Activated naive CD4-positive, alpha-beta T cell treated with Interleukin-2 at 50 U/mL for 16 hours (primary cell): ENCODE results near the gene USP33.
"Not testable (repeated sequence)": the region's sequence is repeated elsewhere in the genome, so short reads cannot be mapped to it uniquely, and the experiment has no call there.

Experiments
- DNase-seq: peaks from one replicate; pipeline ENCODE4 v3.0.0-alpha.2; 2020

Gene USP33

DNA sequence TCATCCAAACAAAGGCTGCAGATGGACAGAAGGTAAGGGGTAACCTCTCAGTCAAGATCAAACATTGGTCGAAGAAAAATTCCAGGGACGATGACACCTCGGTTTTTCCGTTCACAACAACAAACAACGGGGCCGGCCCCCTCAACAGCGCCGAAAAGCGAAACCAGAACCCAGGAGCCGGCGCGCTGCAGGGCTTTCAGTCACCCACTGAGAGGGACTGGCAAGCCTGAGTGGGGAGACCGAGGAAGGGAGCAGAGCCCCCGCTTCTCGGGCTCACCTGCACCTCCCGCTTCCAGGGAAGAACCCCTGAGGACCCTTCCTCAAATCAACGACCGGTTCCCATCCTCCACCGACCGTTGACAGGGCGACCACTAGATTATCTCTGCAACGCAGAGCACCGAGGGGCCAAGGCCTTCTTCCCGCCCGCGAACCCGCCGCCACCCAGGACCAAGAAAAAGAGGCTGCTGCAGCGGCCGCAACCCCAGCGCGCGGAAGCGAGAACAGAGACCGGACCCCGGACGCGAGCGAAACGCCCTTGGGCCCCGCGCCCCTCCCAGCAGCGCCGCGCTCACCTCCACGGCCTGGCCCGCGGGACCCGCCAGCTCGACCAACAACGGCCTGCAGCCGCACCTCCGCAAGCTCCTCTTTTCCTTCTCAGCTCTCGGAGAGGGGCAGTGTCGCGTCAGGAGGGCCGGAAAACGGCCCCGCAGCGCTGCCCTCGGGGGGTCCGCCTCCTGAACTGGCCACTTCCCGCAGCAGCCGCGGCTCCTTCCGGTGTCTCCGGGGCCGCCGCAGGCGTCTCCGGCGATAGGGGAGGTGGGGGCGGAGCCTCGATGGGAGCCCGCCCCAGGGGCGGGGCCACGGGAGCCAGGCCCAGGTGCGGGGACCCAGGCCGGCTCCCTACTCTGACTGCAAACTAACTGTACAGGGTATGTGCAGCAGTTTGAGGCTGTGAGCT is at the start of gene USP33:
USP33 (minus strand) TSS at position 782 of the 958 bp plus-strand sequence. CDS start 18,155 bp downstream, outside the sequence.
- DNase-seq = peak; percentile 91

- no peak for DNase-seq
These were observed 43.7 kb upstream of the USP33 start for GRCh38 chr1:77803371-77803770.

GRCh38 chr1:77802026-77802425 is 42.4 kb upstream of the USP33 start:
- DNase-seq = no peak

DNA sequence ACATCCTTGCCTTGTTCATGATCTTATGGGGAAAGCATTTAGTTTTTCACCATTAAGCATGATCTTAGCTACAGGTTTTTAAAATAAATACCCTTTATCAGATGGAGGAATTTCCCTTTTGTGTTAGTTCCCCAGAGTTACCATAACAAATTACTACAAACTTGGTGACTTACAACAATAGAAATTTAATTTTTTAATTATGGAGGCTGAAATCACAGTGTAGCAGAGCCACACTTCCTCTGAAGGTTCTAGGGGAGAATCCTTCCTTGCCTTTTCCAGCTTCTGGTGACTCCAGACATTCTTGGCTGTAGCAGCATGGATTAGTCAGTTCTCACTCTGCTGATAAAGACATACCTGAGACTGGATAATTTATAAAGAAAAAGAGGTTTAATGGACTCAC is 38.3 kb upstream of the USP33 start:
- DNase-seq = no peak

GRCh38 chr1:77796695-77797405 is 37.2 kb upstream of the USP33 start:
- no peak for DNase-seq

DNA sequence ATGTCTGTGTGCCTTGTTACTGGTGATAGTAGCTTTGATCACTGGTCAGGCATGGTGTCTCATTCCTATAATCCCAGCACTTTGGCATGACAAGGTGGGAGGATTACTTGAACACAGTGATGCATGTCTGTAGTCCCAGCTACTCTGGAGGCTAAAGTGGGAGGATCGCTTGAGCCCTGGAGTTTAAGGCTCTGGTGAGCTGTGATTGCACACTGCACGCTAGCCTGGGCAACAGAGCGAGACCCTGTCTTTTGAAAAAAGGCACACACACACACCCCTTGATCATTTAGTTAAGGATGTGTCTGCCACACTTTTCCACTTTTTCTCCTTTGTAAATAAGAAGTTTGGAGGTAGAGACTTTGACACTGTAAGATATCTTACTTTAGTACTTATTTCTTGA is 34.9 kb upstream of the USP33 start:
- DNase-seq = no peak

DNA sequence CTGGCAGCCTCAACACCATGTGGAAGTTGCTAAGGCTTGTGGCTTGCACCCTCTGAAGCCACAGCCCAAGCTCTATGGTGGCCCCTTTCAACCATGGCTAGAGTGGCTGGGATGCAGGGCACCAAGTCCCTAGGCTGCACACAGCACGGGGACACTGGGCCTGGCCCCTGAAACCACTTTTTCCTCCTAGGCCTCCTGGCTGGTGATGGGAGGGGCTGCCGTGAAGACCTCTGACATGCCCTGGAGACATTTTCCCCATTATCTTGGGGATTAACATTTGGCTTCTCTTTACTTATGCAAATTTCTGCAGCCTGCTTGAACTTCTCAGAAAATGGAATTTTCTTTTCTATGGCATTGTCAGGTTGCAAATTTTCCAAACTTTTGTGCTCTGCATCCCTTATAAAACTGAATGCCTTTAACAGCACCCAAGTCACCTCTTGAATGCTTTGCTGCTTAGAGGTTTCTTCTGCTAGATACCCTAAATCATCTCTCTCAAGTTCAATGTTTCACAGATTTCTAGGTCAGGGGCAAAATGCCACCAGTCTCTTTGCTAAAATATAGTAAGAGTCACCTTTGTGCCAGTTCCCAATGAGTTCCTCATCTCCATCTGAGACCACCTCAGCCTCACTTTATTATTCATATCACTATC is 26.6 kb upstream of the USP33 start:
- not testable (repeated sequence) for DNase-seq

GRCh38 chr1:77783141-77783540 is 23.5 kb upstream of the USP33 start:
- DNase-seq = no peak

DNA sequence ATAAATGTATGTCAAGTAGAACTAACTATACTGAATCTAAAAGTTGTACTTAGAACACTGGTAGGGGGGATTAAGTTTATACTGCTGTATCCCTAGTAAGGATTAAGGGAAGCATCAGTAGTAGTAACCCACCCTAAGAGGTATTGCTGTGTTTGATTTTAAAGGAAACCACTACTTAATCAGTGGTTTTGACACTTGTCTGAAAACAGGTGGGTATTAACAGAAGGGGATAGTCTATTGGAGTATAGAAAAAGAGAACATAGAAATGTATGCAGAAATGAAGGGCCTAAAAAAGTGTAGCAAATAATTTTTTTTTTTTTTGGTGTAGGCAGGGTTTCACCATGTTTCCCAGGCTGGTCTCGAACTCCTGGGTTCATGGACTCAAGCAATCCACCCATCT is 22.0 kb upstream of the USP33 start:
- DNase-seq = no peak

DNA sequence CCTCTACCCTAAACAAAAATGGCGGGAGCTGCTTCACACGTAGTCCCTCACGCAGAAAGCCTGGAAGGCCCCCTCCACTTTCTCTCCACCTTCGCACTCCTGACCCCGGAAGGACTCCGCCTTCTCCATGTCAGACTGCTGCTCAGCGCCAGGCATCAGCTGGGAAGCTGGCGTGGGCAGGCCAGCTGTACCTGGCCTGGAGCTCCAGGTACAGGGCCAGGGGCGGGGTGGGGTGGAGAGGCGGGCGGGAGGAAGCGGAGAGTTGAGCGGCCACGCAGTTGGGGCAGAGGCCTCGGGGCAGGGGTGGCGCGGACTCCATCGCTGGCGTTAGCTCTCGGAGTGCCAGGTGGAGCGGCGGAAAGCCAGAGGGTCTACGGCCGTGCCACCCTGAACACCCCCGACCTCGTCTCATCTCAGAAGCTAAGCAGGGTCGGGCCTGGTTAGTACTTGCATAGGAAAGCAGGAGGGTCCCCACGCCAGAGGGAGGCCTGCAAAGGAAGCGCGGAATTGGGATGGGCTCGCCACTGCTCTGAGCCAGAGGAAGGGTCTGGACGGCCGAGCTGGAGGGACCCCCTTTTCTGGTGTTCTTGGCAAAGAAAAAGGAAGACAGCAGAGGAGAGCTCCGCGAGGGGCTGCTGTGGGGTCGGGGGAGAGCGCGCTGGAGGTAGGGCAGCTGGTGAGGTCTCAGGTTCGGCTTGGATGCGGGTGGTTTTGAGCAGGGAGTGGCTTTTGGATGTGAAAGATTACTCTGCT is 20.1 kb upstream of the USP33 start, which contains the start of gene MIGA1:
MIGA1 (plus strand) TSS at position 121 of the 753 bp plus-strand sequence. CDS start 3,604 bp downstream, outside the sequence.
- DNase-seq = peak; percentile 87

GRCh38 chr1:77776007-77776700 is 16.5 kb upstream of the USP33 start:
- DNase-seq = no peak

DNA sequence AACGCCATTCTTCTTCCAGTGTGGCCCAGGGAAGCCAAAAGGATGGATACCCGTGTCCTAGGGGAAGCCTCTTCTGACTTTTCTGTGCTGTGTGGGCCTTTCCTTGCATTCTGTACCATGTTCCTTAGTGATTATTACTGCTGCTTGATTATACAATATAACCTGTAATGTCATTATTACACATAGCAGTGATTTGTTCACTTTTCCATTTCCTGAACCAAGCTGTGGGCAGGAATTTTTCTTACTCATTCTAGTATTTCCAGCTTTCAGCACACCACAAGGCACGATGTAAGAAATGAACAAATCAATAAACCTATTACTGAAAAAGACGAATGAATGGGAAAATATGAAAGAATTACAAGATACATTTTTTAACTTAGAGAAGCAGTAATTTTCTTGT is 8.4 kb upstream of the USP33 start:
- no peak for DNase-seq

- DNase-seq = no peak
These were observed 2.4 kb upstream of the USP33 start for GRCh38 chr1:77762072-77762476.

GRCh38 chr1:77757603-77758002 is 2.0 kb downstream of the USP33 start:
- no peak for DNase-seq

GRCh38 chr1:77757066-77757584 is 2.5 kb downstream of the USP33 start:
- no peak for DNase-seq

DNA sequence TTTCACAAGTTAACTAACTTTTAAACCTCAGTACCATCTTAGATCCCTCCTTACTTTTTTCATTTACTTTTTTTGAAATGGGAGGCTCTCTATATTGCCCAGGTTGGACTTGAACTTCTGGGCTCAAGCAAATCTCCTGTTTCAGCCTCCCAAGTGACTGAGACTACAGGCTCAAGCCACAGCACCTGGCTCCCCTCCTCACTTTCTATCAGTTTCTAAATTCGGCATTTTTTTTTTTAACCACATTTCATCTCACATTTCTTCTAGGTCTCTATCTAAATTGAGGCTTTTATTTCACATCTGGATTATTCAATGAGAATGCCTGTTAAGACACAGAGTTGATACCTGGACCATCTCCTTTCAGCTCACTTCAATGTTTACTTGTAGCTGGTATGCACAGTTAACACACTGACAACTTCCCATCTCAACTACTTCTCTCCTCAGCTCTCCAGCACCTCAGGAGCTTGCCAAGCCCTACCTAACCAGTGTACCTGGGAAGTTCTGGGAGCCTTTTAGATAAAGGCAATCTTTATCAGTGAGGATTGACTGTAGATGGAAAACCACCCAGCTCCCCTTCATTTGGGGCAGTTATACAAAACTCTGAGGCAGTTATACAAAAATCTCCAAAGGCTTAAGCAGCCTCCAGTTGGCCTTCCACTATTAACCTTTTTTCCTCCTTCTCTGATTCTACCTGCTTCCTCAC is 3.4 kb downstream of the USP33 start:
- no peak for DNase-seq

DNA sequence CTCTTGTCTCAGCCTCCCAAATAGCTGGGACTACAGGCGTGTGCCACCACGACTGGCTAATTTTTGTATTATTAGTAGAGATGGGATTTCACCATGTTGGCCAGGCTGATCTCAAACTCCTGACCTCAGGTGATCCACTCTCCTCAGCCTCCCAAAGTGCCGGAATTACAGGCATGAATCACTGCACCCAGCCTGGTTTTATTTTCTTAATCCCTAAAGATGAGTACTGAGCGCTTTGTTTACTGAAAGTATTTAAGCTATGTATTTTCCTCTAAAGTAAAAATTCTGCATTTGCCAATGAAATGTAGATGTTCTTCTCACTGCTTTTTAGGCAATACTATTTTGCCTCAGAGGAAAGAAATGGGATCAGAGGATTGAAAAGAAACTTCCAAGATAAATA is 10.2 kb downstream of the USP33 start:
- DNase-seq = not testable (repeated sequence)

DNA sequence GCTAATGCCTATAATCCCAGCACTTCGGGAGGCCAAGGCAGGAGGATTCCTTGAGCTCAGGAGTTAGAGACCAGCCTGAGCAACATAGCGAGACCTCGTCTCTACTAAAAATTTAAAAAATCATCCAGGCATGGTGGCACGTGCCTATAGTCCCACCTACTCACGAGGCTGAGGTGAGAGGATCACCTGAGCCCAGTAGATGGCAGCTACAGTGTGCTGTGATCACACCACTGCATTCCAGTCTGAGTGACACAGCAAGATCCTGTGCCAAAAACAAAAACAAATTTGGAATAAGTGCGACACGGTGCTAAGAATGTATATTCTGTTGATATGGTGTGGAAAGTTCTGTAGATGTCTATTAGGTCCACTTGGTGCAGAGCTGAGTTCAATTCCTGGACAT is 15.1 kb downstream of the USP33 start:
- DNase-seq = no peak

DNA sequence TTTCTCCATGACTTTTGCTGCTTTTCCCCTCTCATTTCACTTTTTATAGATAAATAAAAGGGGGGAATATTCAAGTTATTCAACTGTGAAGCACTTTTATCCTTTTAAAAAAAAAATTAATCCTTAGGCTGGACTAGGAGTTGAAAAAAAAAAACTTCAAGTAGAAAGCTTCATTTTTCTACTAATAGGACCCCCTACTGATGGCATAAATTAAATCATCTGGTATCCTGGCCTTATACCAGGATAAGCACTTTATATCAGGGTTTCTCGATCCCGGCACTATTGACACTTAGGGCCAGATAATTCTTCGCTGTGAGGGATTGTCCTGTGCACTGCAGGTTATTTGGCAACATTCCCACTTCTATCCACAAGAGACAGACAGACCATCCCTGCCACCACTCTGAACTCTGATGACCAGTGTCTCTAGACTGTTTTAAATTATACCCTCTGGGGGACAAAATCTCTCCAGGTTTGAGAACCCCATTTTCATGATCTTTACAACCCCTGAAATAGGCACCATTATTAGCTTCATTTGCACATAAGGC is 17.6 kb downstream of the USP33 start:
- DNase-seq = no peak

GRCh38 chr1:77741316-77741715 is 18.3 kb downstream of the USP33 start:
- no peak for DNase-seq

DNA sequence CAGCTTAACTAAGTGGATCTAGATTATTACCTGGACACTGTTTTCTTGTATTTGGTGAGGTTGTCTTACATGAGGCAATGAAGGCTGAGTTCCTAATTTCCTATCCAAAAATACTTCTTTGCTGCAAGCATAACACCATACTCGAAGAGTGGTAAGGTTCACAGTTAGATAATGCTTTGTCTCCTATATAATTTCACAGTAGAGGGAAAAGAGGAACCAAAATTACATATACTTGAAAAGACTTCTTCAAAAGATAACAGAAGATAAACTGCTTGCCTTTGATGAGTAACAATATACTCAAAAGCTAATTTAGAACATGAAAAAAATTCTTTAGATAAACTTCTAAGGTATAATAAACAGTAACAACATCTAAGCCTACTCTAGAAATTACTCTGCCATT is 20.4 kb downstream of the USP33 start:
- no peak for DNase-seq
